Activated T-helper 1 cell treated with anti-CD3 and anti-CD28 coated beads, Interleukin-2, amount 50 U/mL, for 16 hours (primary cell): ENCODE results near the gene PLK1.
"Not testable (repeated sequence)": the region's sequence is repeated elsewhere in the genome, so short reads cannot be mapped to it uniquely, and the experiment has no call there.

Experiments used
- DNase-seq, 2 donors: peaks; one replicate each; pipeline ENCODE4 v3.0.0-alpha.2; 2020; ENCODE audit warnings: low read depth in 1 of 2, low spot score in 1 of 2

The PLK1 gene

DNA sequence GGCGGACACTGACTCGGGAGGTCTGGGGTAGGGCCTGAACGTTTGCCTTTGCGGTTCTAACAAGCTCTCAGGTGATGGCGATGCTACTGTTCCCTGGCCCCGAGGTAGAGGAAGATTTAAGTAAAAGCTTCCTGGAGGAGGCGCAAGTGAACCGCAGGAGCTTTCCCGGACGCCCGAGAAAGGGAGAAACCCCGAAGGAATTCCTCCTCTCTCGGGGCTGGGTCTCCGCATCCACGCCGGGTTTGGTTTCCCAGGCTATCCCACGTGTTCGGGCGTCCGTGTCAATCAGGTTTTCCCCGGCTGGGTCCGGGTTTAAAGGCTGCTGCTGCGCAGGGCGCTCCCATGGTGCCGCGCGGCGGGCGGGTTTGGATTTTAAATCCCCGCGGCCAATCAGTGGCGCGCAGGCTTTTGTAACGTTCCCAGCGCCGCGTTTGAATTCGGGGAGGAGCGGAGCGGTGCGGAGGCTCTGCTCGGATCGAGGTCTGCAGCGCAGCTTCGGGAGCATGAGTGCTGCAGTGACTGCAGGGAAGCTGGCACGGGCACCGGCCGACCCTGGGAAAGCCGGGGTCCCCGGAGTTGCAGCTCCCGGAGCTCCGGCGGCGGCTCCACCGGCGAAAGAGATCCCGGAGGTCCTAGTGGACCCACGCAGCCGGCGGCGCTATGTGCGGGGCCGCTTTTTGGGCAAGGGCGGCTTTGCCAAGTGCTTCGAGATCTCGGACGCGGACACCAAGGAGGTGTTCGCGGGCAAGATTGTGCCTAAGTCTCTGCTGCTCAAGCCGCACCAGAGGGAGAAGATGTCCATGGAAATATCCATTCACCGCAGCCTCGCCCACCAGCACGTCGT is at the start of gene PLK1:
Gene PLK1, plus strand, starts transcription at position 460 of the 844 bp plus-strand sequence. Its CDS starts 44 bp downstream, at position 504.
- peak; percentile 44 to 48 for DNase-seq

DNA sequence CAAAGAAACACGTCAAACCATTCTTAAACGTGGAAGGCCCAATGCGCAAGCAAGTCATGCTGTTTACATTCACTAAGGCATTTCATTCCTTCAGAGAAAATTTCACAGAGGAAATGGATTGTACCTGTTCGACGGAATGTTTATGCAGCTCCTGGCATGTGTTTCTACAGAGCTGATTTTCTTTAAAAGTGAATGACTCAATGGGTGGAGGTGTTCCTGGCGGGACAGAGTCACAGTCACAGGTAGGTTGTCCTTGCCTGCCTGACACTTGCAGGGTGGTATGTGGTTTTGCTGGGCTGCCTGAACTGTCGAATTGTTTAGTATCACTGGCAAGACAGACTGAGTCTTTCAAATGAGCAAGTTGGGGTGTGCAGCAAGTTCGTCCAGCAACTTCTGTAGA is 49.2 kb upstream of the PLK1 start:
- no peak for DNase-seq

DNA sequence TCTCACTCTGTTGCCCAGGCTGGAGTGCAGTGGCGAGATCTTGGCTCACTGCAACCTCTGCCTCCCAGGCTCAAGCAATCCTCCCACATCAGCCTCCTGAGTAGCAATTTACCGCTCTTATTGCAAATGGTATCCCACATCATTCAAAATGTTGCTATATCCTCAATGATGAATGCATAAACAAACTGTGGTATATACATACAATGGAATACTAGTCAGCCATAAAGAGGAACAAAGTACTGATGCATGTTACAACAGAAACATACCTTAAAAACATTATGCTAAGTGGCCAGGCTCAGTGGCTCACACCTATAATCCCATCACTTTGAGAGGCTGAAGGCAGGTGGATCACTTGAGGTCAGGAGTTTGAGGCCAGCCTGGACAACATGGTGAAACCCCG is 46.8 kb upstream of the PLK1 start:
- not testable (repeated sequence) for DNase-seq

DNA sequence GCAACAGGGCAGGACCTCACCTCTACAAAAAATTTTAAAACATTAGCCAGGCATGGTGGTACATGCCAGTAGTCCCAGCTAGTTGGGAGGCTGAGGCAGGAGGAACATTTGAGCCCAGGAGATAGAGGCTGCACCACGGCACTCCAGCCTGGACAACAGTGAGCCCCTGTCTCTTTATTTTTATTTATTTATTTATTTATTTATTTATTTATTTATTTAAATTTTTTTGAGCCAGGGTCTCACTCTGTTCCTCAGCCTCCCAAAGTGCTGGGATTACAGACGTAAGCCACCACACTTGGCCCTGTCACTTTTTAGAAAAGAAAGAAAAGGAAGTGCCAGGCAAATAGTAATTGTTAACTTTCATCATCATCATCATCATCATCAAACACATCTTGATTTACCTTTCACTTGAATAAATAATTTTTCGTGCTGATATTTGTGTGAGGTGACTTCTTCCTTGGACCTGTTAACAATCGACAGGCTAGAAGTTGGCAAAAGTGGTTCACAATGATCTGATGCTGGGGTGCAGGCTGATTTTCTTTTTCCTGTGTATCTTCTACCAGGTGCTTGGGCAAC is 44.1 kb upstream of the PLK1 start:
- DNase-seq: no peak

DNA sequence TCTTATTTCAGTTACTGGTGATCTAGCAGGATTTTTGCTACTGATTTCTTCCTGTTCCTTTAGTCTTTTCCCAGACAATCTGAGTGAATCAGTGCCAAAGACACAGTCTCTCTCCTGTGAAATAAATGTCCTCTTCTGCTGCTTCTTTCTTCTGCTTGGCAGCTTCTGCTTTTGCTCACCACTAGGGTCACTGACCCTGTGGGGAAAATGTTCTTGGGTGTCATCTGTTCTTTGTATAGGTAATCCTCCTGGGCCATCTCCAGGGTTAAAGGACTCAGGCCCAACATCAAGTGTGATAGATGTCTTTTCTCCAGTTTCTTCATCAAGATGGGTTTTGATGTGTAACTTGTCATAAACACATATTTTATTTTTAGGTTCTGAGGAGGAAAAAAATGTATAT is 42.7 kb upstream of the PLK1 start:
- no peak for DNase-seq

DNA sequence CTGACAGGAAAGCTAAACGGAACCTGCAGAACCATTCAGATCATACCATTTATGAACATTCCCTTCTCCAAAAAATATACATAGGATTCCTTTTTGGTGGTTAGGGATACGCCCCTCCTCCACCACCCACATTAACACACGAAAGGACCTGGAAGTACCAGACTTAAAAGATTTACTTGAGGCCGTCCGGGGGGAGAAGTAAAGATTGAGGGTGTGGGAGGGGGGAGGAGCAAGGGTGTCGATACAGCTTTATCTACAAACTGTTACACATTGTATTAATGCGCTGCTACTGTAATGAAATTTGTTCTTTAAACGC is 38.1 kb upstream of the PLK1 start:
- DNase-seq: no peak

DNA sequence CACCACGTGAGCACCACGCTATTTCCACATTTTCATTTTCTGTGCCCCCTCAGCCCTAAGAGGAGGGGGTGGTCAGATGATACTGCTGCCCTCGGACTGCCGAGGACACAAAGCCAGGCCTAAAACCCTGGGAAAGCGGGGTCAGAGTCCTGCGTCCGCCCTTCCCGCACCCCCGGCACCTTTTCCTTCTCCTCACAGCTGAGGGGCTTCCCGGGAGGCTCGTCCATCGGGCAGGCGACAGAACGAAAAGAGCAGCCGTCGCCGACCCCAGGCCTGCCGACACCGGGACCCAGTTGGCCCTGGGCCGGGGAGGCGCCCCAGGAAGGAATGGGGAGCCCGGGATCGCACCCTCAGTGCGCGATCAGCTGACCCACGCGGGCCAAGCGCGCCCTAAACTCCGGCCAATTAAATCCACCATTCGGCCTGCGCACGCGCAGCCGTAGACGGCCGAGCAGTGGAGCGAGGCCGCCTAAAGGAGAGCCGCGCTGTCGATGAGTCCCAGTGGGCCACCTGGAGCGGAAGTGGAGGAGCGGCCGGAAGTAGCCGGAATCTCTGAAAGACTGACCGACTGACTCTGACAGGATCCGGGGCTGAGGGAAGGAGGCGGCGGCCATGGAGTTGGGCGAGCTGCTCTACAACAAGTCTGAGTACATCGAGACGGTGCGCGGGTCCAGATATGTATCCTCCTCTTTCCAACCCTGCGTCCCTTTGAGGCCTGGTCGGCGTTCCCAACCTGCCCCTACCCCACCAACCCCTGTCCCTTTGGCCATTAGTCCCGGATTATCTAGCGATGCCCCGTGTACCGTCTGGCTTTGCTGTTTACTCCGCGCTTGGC is 37.5 kb upstream of the PLK1 start, which contains the start of the genes DCTN5 and PALB2:
Gene DCTN5, plus strand, starts transcription at position 536 of the 835 bp plus-strand sequence. Its CDS starts 77 bp downstream, at position 613.
Gene PALB2, minus strand, starts transcription at position 380 of the 835 bp plus-strand sequence. Its CDS starts 153 bp downstream, at position 227.
- DNase-seq: peak; percentile 59 to 80

DNA sequence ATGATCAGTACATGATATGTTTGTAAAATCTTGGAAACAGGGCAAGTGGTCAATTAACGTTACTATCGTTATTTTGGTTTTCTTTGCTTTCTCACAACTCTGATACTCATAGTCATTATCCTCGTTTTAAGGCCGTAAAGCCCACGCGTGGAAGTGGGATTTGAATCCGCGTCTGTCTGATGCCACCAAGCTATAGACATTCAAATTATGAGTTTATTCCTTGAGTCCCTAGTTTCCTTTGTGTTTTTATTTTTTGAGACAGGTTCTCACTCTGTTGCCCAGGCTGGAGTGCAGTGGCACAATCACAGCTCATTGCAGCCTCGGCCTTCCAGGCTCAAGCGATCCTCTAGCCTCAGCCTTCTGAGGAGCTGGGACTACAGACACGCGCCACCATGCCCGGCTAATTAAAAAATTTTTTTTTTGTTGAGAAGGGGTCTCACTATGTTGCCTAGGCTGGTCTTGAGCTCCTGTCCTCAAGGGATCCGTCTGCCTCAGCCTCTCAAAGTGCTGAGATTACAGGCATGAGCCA is 36.4 kb upstream of the PLK1 start:
- no peak for DNase-seq

DNA sequence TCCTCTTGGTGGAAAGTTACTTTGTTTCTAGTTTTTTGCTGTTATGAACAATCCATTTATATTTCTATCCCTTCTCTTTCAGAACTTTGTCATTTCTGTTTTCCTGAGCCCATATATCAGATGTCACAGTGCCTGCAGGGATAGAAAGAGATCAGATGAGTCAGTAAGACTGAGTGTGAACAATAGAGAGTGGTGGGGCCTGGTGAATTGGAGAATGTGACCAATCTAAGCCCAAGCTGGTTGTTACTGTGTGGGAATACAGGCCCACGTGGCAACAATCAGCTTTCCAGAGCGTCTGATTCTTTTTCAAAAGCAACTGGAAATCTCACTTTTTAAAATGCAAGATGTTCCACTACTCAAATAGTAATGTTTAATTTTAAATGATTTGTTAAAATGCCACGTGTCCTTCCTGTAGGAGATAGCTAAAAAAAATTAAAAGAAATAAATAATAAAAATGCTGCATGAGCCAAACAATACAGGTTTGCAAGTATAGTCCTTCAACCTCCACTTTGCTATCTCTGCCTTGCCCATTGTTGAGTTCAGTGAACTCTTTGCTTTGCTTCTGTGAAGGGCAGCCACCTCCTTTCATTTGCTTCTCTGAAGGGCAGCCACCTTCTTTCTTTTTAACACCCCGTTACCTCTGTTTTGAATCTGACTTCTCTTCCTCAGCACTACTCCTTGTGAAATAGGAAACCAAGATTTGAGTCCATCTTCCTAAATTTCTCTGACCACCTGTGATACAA is 27.8 kb upstream of the PLK1 start:
- no peak for DNase-seq

DNA sequence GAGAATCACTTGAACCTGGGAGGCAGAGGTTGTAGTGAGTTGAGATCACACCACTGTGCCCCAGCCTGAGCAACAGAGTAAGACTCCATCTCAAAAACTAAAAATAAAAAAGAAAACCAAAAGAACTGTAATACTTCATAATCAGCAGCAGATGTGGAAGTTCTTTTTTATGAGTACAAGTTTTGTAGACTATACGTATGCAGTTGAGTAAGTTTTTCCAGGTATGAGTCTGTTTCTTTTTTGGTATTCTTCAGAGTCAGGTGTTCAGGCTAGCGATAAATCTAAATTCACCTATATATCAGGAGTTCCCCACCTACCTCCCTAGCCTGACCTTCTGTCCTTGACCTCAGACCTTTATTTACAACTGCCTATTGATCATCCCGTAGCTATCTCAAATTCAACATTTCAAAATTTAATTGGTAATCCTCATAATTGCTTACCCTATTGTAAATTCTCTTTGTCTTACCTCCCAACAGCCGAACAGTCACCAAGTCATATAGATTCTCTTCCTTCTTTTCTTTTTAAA is 26.7 kb upstream of the PLK1 start:
- DNase-seq: no peak

DNA sequence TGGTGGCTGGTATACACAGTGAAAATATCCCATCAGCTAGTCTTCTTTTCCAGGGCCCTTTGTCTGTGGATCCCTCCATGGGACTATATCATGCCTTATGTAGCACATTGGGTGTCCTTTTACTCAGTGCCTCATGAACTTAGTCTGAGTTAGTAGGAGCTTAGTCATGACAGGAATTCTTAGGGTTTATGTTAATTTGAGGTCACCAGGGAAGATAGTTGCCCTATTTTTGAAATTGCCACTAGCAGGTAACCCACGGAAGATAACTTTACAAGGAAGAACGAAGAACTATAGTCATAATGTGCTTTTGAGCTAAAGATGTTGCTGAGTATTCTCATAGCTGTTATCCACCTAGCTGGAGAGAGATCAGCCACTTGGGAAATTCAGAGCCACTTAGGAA is 14.8 kb upstream of the PLK1 start:
- no peak for DNase-seq

DNA sequence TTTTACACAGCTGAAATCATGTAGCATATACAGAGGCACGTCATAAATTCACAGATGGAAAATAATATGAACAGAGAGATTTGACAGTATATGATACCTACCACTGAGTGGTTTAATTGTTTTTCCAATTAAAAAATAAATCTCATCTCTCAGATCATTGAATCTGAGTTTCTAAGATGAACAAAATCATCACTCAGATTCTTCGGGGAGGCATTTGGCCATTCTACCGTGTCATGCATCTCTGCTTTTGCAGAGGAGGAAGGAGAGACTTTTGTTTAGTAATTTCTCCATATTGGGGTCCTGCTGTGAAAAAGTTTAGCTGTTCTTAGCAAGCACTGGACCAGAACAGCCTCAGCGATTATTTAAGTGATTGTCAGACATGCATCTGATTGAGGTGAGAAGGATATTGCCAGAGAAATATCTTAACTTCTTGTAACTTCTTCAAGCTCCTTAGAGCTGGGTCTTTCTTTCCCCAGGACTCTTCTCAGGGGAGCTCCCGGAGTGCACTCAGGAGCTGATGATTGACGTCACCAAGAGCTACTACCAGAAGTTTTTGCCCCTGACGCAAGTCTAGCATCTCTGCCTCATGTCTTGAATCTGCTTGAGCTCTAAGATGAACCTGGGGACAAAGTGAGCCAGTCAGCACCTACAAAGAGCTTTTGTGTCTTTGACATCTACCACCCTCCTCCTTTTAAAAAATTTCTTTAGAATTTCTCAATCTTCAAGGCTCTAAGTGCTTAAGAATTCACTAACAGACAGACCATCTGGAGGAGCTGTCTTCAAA is 11.9 kb upstream of the PLK1 start:
- no peak for DNase-seq

DNA sequence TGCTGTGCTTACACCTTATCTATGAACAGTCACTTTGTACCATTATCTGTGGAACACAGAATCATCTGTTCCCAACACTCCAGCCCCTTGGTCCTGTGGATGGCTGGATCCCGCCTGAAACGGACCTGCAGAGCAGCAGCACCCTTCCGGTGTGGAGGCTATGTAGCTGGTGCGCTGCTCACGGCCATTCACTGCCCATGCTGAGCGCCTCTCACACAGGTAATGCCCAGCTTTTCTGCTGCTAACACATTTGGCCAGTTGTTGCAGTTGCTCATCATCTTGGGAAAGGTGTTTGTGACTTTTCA is 11.4 kb upstream of the PLK1 start:
- no peak for DNase-seq

DNA sequence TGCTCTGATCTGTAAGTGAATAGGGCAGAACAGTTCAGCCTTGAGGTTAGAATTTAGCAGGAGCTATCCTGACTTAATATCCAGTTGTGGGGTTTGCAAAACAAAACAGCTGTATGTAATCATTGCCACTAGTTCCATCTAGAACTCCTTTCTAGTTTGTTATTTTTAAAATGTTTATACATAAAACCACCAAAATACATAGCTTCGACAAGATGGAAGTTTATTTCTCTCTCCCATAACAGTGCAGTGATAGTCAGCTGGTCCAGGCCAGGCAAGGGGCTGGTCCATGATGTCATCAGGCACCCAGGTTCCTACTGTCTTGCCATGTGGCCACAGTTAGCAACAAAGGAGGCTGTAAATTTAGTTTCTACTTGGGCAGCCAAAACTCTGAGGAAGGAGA is 10.5 kb upstream of the PLK1 start:
- no peak for DNase-seq

DNA sequence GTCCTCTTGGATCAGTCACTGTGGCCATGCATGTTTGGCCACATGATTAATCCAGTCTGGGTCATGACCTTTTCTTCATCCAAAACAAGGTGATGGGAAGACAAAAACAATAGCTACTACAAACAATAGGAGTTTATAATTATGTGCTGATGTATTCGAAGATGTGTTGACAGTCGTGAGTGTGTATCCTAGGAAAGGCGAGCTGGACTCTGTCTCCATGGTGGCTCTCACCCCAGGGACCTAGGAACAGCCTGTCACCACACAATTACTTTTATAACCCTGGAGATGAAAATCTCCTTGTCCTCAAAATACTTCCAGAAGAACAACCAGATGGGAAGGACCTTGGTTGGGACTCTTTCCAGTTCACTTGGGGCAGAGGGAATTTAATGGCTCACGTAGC is 9.8 kb upstream of the PLK1 start:
- DNase-seq: no peak

DNA sequence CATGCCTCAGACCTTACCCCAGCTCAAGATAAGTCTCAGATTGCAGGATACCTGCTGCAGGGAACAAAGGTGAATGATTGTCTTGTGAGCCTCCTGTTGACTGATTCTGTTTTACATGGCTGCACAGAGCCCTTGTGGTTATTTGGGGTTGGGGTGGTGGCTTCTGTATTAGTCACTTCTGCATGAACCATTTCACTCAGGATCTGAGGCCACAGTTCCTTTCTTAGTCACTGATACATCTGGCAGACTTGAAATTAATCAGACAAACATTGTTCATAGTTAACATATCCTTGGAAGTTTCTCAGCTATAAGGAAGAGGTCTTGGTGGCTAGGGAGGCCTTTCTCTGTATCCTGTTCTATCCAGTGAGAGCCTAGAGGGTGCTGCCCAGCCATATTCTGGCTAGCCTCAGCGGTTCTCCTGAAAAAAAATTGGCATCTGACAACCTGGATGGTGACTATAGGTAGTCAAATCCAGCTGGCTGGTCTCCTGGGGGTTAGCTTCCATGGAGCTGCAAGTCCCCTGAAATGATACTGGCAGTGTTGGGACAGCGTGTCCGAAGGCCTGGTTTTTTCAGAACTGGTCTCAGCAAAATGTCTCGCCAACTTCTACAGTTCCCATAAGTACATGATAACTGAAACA is 8.4 kb upstream of the PLK1 start:
- DNase-seq: no peak

DNA sequence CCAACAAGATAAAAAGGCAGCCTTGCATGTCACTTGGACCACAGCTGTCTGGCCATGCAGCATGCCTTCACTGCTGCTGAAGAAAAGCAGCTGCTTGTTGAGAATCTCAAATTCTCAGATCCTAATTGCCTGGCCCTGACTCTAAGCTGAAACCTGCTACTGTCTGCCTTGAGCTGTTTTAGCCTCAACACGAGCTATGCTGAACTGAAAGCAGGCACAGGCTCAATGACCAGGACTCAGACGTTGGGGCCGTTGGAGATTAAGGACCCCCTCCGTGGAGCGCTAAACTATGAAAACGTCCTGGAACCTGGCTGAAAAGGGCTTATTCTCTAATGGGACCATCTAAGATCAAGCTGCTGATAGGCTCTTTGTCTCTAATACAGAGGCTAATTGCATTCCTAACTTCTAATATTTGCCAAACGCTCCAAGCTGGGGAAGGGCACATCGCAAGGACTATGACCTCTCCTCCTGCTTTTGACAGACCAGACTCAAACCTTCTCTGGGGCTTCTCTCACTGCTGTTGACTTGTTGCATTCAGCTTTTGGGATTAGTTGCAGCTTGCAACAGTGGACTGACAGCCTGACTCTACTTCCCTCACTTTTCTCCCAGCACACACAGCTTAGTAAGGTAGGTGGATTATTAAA is 4.6 kb upstream of the PLK1 start:
- DNase-seq: no peak

DNA sequence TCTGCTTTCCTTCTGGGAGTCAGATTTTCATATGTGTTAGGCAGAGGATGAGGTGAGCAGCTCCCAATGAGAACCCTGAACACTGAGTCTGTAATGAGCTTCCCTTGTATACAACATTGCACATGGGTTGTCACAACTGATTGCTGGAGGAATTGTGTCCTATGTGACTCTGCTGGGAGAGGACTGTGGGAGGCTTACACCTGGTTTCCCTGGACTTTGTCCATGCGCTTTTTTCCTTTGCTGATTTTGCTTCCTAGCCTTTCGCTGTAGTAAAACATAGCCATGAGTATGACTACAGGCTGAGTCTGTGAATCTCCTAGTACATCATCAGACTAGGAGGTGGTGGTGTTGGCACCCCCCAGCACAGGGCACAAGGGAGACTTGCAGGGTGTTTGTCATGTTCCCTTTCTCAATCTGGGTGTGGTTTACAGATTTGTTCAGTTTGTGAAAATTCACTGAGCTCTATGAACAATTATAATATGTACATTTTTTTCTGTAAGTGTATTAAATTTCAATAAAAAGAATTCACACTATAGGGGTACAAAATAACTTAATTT is 1.7 kb upstream of the PLK1 start:
- no peak for DNase-seq
